ENCODE results near the gene IDI1.
A peak's percentile ranks its signal among the peaks of the same experiment; 100 is the strongest.
"Not testable (repeated sequence)": the region's sequence is repeated elsewhere in the genome, so short reads cannot be mapped to it uniquely, and the experiment has no call there.

Gene IDI1

DNA sequence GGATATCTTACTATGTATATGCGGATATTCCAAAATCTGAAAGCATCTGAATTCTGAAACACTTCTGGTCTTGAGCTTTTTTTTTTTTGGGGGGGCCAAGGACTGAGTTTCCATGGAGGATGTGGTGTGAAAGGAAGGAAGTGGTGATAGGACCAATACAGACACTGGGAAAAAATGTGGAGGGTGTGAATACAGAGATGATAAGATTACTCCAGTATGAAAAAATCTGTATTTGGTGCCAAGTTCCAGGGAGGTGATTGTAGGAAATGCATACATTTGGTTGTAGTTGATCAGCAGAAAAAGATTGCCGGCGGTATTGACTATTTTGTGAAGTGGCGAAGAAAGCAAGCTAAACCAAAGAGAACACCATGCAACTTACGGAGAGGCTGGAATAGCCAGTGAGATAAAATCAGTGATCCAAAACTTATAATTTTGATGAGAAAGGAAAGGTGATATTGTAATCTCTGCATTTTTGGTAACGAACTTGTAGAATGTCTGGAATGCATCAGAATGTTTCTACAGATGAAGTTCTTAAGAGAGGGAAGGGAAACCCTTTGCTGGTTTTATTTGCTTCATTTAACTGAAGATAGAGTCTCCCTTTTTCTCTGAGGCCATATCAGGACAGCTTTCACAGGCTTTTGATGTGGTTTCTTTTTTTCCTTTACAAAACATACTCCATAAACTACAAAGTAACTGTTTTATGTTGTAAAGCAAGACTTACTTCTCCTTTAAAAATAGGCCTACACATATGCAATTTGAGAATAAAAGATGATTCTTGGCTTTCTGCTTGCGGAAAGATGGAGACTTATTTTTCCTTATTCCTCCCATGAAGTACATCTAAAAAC lies 13.2 kb upstream of the IDI1 start:
- no peak for DNase-seq

GRCh38 chr10:1059902-1060301 lies 11.0 kb upstream of the IDI1 start:
- DNase-seq: no peak

DNA sequence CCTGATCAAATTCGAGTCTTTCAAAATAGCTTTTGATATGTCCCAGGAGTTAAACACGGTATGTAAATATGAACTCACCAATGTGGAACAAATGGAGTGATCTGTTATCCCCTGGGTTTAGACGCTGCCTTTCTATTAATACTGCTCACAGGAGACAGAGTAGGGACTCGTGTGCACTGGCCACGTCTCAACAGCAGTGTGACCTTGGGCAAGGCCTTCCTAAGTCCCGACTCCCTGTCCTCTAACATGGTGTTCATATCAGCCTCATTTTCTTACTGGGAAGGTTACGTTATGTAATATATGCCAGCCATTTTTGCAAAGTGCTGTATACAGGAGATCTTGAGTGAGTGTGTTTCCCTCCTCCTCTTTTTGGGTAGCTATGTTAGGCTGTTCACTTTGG lies 9.1 kb upstream of the IDI1 start:
- no peak for DNase-seq

DNA sequence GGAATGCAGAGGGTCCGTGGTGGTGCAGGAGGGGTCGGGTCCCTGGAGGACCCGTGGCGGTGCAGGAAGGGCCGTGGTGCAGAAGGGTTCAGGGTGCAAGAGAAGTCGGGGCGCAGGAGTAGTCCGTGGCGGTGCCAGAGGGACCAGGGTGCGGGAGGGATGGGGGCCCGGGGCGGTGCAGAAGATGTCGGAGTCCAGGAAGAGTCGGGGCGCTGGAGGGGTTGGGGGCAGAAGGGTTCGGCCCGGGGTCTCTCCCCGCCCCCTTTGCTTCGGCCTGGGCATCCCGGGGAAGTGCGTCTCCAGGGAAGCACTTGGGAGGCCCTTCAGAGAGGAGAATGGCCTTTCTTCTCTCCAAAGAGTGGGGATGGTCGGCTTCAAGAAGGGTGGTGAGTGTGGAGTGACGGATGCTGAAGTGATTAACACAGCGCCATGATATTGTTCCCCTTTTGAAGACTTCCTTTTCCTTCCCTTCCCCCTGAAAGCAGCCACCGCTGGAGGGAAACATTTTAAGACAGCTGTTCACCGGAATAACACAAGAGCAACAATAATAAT lies 8.3 kb upstream of the IDI1 start:
- DNase-seq: no peak

DNA sequence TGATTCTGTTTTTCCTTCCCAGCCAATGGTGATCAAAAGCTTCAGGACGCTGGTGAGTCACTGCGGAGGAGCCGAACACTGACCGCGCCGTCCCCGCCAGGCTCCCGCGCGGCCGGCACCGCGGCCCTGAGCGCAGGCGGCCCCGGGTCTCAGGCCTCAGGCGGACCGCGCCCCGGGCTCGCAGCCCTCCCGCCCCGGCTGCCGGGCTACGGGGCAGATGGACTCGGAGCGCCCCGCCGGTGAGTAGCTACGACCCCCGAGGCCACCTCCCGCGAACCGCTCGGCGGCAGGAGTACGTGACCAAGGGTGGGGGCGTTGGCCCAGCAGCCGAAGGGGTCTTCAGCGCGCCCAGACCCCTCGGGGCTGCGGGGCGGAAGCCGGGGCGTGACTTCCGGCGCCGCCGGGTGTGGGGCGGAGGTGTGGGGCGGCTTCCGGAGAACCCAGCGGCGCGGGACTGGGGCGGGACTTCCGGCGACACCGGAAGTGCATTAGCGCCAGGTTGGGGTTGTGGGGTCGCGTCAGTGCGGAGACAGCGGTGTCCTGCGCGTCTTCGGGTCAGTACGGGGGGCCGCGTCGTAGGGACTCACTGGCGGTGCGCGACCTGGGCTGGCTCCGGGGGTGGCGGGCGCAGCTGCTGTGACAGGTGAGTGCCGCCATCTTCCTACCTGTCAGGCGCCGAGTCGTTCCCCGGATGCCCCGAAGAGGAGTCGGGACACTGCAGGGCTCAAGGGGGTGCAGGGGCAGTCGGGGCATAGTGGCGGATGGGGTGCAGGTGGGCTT lies 7.6 kb upstream of the IDI1 start, which contains the start of gene WDR37:
TSS of gene WDR37 (plus strand) at position 60 of the 780 bp plus-strand sequence. CDS start 15,771 bp downstream, outside the sequence.
- peak; percentile 89 for DNase-seq

GRCh38 chr10:1054684-1055083 lies 5.8 kb upstream of the IDI1 start:
- no peak for DNase-seq

DNA sequence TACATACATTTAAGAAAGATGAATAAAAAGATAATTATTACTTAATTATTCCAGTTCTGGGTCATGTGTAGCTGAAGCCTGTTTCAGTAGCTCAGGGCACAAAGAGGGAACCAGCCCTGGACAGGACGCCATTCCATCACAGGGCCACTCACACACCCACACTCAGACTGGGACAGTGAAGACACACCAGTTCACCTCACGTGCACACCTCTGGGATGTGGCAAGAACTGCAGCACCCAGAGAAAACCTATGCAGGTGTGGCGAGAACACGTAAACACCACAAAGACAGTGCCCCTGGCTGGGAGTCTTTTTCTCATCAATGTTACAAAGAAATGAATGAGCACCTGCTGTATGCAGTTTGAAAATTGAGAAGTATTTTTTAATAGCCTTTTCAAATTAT lies 1.6 kb upstream of the IDI1 start:
- no peak for DNase-seq

DNA sequence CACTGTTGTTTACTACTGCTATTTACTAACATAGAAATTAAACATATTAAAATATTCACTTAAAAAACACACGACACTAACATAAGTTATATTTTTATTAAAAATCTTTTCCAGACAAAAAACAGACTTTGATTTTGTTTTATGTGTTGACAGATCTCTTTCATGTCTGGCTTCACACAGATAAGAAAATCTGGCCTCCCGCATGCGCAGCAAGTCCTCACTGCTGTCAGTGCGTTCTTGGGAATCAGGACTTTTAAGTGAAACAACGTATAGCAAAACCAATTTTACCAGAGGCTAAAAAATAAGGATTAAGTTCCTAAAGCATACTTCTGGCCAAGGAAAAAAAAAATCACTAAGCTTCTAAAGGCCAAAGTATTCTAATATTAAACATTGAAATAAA lies 1.2 kb upstream of the IDI1 start:
- no peak for DNase-seq

DNA sequence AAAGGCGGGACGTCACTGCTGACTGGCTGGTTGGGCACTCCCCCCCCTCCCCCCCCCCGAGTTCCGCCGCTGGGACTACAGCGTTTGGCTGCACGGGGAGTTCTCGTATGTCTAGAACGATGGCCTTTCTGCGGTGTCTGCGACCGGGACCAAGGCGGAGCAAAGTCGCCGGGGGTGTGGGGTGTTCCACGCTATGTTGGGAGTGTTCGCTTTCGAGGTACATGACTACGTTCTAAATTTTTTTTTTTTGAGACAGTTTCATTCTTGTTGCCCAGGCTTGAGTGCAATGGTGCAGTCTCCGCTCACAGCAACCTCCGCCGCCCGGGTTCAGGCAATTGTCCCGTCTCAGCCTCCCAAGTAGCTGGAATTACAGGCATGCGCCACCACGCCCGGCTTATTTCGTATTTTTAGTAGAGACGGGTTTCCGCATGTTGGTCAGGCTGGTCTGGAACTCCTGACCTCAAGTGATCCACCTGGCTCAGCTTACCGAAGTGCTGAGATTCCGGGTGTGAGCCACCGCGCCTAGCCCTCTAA lies 573 bp upstream of the IDI1 start:
- DNase-seq: no peak

- DNase-seq: peak; percentile 71
These were observed 579 bp downstream of the IDI1 start for GRCh38 chr10:1048349-1048731.

GRCh38 chr10:1047937-1048336 lies 982 bp downstream of the IDI1 start:
- DNase-seq: no peak

DNA sequence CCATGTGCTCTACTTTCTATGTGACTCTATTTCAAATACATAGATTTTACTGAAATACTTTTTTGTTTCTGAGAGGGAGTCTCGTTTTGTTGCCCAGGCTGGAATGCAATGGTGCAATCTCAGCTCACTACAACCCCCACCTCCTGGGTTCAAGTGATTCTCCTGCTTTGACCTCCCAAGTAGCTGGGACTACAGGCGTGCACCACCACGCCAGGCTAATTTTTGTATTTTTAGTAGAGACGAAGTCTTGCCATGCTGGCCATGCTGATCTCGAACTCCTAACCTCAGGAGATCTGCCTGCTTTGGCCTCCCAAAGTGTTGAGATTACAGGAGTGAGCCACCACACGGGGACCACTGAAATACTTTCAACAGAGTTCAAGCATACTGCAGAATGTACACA lies 3.5 kb downstream of the IDI1 start:
- no peak for DNase-seq

DNA sequence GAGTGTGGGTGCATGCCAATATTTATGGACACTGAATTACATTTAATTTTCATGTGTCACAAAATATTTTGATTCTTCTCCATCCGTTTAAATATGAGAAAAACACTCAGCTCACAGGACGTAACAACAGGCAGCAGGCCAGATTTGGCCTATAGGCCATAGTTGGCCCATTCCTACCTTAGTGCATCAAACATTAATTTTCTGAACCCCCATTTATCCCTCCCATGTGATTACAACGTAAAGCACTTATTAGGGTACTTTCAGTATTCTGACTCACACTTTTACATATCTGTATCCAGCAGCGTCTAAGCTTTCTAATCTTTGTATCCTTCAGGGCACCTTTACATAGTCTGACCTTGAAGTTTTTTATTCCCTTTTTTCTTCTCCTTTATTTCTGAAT lies 4.0 kb downstream of the IDI1 start:
- no peak for DNase-seq

- DNase-seq: no peak
These were observed 4.8 kb downstream of the IDI1 start for GRCh38 chr10:1044146-1044545.

DNA sequence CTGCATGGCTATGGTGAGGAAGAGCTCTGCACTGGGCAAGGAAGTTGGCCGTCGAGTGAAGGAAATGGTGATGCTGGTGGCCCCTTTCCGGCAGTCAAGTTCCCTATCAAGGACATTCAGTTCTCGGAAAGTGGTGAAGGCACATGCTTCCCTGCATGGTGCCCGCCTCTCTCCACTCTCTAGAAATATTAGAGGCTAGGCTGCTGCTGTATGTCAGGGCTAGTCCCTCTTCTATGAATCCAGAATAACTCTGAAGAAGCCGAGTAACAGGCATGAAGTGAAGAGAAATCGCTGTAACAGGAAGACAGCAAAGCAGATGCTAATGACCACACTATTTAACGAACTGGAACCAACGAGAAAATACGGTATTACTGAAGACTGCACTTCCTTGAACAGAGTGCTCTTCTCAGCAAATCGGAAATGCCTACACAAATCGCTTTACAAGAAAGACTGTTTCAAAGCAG lies 5.4 kb downstream of the IDI1 start:
- DNase-seq: no peak

DNA sequence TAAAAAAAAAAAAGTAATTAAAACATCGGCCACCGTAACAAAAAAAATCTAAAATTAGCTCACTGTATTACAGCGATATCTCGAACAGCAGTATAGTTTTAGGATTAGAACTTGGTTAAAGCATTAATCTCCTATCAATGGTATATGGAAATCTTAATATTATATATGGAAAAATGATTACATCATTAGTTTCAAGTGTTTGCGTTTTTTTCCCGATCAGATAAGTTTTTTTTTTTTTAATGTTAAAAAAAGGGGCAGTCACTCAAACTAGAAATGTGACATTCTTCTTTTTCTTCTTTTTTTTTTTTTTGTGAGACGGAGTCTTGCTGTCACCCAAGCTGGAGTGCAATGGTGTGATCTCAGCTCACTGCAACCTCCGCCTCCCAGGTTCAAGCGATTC lies 7.4 kb downstream of the IDI1 start:
- no peak for DNase-seq

- no peak for DNase-seq
These were observed 8.8 kb downstream of the IDI1 start for GRCh38 chr10:1040133-1040532.

DNA sequence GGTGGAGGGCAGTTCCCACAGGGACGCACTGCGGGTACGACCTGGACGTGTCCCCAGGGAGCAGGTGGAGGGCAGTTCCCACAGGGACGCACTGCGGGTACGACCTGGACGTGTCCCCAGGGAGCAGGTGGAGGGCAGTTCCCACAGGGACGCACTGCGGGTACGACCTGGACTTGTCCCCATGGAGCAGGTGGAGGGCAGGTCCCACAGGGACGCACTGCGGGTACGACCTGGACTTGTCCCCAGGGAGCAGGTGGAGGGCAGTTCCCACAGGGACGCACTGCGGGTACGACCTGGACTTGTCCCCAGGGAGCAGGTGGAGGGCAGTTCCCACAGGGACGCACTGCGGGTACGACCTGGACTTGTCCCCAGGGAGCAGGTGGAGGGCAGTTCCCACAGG lies 10.2 kb downstream of the IDI1 start:
- DNase-seq: not testable (repeated sequence)

GRCh38 chr10:1037098-1037497 lies 11.8 kb downstream of the IDI1 start:
- DNase-seq: no peak

- DNase-seq: no peak
These were observed 12.6 kb downstream of the IDI1 start for GRCh38 chr10:1036341-1036791.

DNA sequence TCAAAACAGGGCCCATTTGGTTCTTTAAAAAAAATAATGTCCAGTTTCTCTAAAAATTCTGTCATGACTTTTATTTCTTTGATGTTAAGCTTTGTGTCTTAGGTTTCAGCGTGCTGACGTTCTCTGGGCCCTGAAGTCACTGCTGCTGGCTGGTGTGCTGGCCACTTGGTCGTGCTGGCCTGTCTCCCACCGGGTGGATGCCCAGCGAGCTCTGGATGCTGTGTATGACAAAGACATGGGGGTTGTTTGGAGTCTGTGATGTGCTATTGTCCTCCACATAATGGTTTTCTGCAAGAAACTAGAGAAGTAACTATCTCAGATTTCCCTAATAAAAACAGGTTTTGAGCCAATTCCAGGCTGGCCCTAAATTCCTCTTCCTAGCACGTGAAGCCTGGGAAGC lies 13.7 kb downstream of the IDI1 start:
- no peak for DNase-seq

DNA sequence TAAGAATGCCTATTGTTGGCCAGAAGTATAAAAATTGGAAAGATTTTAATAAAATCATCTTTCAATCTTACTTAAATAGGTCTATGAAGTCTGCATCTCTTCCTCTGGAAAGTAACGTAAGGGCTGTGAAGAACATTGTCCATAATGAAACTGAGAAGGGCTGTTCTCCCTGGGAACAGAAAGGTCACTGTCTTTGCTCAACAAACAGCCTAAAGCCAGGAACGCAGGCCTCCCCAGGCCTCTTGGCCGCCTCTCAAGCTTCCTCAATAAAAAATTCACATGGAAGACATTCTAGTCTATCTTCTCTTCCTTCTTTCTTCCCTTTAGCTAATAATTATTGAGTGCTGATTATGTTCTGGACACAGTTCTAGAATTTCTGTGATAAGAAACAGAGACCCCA lies 14.2 kb downstream of the IDI1 start:
- DNase-seq: no peak

DNA sequence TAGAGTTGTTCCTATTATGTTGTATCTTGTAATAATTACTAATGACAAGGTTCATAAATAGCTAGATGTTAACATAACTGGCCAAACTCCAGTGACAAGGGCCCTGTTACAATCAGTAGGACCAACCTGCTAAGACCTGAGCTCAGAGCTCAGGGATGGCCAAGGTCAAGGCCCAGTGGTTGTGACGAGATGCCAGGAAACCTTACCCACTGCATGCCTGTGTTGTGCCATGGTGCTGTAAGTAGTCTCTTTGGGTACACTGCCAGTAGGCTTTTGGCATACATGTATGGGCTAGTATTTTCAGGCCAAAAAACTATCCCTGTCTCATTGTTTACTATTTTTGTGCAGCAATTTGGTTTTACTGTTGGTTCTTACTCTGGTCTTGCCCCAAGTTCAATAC lies 15.3 kb downstream of the IDI1 start:
- DNase-seq: no peak

GRCh38 chr10:1029838-1030237 lies 19.1 kb downstream of the IDI1 start:
- DNase-seq: no peak
